ENCODE results near the gene TXNL4B. TPM values are rescaled to one million over a fixed set of nuclear protein-coding genes. Genes with fewer than 3 reads are reported as not detected.

Gene TXNL4B
- total and polyA plus RNA-seq, 2 donors from 2014 or later: 11.9 to 16.1 TPM

- intact Hi-C loops (cut with DNase I): no loop called here
These were observed 33.0 kb upstream of the TXNL4B start for GRCh38 chr16:72126429-72126765.

DNA sequence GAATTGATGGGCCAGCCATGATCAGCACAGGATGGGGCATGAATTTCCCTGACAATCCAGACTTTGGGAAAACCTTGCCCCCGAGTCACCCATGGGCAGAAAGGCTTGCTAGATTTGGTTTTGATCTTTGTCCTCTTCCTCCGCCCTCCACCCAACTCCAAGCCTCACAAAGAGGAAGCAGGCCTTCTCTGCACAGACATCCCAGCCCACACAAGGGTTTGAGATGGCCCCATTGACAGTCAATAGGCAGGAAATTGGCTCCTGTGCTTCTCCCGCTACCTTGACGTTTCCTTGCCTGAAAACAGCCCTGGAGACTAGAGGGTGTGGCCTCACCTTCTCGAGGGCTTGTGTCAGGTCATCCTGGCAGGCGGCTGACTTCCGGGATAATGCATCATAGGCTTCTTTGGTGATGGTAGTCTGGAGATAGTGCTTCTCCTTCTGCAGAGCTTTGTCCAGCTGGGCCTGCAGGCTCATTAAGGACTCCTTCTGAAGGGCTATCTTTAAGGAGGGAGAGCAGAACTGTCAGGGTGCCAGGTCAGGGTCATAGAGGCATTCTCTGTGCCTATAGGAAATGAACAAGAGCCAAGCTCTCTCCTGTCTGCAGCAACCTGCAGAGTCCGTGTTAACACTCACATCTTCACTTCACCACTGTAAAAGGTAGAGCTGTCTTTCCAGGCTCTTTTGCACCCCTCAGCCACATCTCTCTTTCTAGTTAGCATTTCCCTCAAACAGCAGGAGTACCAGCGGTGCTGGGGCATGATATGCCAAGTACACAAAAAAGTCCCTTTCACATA lies 32.4 kb upstream of the TXNL4B start:
- no peak for FAIRE-seq
- Histone ChIP-seq H3K4me3 (ENCODE audit: low read length in 3 of 3) (no peak overlapping the region), H3K36me3 (ENCODE audit: control insufficient read depth in 2 of 3, insufficient read depth in 3 of 3, low read length in 3 of 3) (no peaks in the 10 kb centered on the region), H3K4me1 (ENCODE audit: control insufficient read depth in 2 of 3, insufficient read depth in 2 of 3, low read depth in 1 of 3, low read length in 3 of 3) (peaks cover 0 to 10% (median 6%) of the 10 kb centered on the region in 3 donors), H3K27me3 (ENCODE audit: control insufficient read depth, insufficient read depth, low read length) (no peaks in the 10 kb centered on the region), H3K9me3 (ENCODE audit: control insufficient read depth in 2 of 3, insufficient read depth in 1 of 3, low read length in 3 of 3) (no peaks in the 10 kb centered on the region), H3K27ac (ENCODE audit: low read depth in 2 of 2, low read length in 2 of 2) (no peak overlapping the region), H3K9ac (ENCODE audit: low read length in 3 of 3) (no peak overlapping the region)
- TF ChIP-seq, protein P1, sequence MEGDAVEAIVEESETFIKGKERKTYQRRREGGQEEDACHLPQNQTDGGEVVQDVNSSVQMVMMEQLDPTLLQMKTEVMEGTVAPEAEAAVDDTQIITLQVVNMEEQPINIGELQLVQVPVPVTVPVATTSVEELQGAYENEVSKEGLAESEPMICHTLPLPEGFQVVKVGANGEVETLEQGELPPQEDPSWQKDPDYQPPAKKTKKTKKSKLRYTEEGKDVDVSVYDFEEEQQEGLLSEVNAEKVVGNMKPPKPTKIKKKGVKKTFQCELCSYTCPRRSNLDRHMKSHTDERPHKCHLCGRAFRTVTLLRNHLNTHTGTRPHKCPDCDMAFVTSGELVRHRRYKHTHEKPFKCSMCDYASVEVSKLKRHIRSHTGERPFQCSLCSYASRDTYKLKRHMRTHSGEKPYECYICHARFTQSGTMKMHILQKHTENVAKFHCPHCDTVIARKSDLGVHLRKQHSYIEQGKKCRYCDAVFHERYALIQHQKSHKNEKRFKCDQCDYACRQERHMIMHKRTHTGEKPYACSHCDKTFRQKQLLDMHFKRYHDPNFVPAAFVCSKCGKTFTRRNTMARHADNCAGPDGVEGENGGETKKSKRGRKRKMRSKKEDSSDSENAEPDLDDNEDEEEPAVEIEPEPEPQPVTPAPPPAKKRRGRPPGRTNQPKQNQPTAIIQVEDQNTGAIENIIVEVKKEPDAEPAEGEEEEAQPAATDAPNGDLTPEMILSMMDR (IDR thresholded peaks at IDR 0.05; ENCODE audit: borderline replicate concordance, extremely low read depth, insufficient read depth): no peak
- no peak for DNase-seq
- intact Hi-C loops (cut with DNase I): no loop called here

More at GRCh38 chr16:72126429-72126765, 33.0 kb upstream of the TXNL4B start:
- FAIRE-seq (no peak), DNase-seq (no peak)
- H3K4me3 ChIP-seq (ENCODE audit: low read length in 3 of 3): no peak overlapping the region
- TF ChIP-seq, protein P1 (IDR thresholded peaks at IDR 0.05; ENCODE audit: borderline replicate concordance, extremely low read depth, insufficient read depth): no peak
- H3K27me3 ChIP-seq (ENCODE audit: control insufficient read depth, insufficient read depth, low read length): no peaks in the 10 kb centered on the region
- H3K36me3 ChIP-seq (ENCODE audit: control insufficient read depth in 2 of 3, insufficient read depth in 3 of 3, low read length in 3 of 3): no peaks in the 10 kb centered on the region
- no peaks in the 10 kb centered on the region for H3K9me3 ChIP-seq (ENCODE audit: control insufficient read depth in 2 of 3, insufficient read depth in 1 of 3, low read length in 3 of 3)
- H3K27ac ChIP-seq (ENCODE audit: low read depth in 2 of 2, low read length in 2 of 2): no peak overlapping the region
- H3K4me1 ChIP-seq (ENCODE audit: control insufficient read depth in 2 of 3, insufficient read depth in 2 of 3, low read depth in 1 of 3, low read length in 3 of 3): peaks cover 0 to 10% (median 6%) of the 10 kb centered on the region in 3 donors
- no peak overlapping the region for H3K9ac ChIP-seq (ENCODE audit: low read length in 3 of 3)

GRCh38 chr16:72124761-72125634 lies 31.6 kb upstream of the TXNL4B start:
- DNase-seq (peak in 4 of 5 donors; percentile 76 to 86 (median 80)), FAIRE-seq (no peak)
- H3K4me3 ChIP-seq (ENCODE audit: low read length in 3 of 3): peak overlapping the region in 1 of 3 donors; percentile 18
- no peak overlapping the region for H3K27ac ChIP-seq (ENCODE audit: low read depth in 2 of 2, low read length in 2 of 2)
- H3K36me3 ChIP-seq (ENCODE audit: control insufficient read depth in 2 of 3, insufficient read depth in 3 of 3, low read length in 3 of 3): no peaks in the 10 kb centered on the region
- H3K27me3 ChIP-seq (ENCODE audit: control insufficient read depth, insufficient read depth, low read length): no peaks in the 10 kb centered on the region
- TF ChIP-seq, protein P1 (IDR thresholded peaks at IDR 0.05; ENCODE audit: borderline replicate concordance, extremely low read depth, insufficient read depth): peak; percentile 66
- no peaks in the 10 kb centered on the region for H3K9me3 ChIP-seq (ENCODE audit: control insufficient read depth in 2 of 3, insufficient read depth in 1 of 3, low read length in 3 of 3)
- peaks cover 0 to 10% (median 6%) of the 10 kb centered on the region in 3 donors for H3K4me1 ChIP-seq (ENCODE audit: control insufficient read depth in 2 of 3, insufficient read depth in 2 of 3, low read depth in 1 of 3, low read length in 3 of 3)
- intact Hi-C loops (cut with DNase I): no loop called here
- H3K9ac ChIP-seq (ENCODE audit: low read length in 3 of 3): no peak overlapping the region
